Activated CD4-positive, alpha-beta T cell treated with anti-CD3 and anti-CD28 coated beads, Interleukin-2, amount 50 U/mL, for 4 hours (primary cell): ENCODE data around the gene REG4.
"Not testable (repeated sequence)": the region's sequence is repeated elsewhere in the genome, so short reads cannot be mapped to it uniquely, and the experiment has no call there.

Experiments used
- DNase-seq, 2 experiments: peaks; one replicate each; pipeline ENCODE4 v3.0.0-alpha.2; 2020

The REG4 gene

DNA sequence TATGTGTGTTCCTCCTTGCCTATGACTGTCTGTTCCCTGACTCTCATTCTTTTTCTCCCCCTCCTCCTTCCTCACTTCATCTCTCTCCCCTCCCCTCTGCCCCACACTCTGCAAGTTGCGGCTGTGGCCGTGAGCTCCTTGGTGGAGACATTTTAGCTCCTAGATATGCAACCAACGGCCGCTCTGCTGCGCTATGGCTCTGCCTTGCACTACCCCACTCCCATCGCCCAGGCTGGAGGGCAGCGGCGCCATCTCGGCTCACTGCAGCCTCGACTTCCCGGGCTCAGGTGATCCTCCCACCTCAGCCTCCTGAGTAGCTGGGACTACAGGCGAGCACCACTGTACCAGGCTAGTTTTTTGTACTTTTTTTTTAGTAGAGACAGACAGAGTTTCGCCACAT, 5.5 kb downstream of the REG4 start:
- no peak for DNase-seq

- no peak for DNase-seq
Measured at GRCh38 chr1:119805247-119805646, 6.0 kb downstream of the REG4 start.

DNA sequence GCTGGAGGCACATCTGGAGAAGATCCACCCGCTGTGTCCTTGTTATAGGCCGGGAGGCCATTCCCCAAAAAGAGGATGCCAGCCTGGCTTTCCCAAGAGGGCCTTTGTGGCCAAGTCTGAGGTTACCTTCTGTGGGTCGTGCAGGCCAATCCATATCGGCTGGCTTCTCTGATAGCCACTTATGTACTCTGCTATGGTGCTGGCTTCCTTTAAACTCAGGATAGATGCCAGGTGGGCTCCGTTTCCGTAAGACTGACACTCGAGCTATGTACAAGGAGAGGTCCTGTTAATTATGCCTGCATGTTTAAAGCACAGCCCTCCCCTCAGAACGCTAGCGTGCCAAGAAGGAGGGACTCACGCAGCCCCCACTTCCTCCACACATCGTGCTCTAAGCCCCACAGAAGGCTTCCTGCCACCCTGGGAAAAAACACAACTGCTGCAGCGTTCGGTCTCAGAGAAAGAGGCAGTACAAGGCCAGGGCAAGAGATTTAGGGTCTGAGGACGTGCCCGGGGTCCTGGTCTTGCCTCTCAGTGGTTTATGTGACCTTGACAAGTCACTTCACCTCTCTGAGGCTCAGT, 11.6 kb downstream of the REG4 start:
- no peak for DNase-seq

DNA sequence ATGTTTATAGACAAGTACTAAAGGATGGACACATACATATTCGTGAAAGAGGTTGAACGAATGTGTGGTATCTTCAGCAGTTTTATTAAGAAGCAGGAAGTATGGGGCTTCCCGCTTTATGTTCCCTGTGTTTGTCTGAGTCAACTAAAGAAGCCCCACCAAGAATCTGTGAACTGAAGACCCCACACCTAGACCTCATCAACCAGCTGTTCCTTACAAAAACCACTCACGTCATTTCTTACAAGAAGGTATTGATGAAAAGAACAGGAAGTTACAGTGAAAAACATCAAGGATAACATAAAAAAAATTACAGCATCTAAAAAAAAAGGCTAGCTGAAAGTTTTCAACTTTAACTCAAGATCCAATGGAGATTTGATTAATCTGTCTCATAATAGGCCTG, 12.3 kb downstream of the REG4 start:
- DNase-seq, result no peak

DNA sequence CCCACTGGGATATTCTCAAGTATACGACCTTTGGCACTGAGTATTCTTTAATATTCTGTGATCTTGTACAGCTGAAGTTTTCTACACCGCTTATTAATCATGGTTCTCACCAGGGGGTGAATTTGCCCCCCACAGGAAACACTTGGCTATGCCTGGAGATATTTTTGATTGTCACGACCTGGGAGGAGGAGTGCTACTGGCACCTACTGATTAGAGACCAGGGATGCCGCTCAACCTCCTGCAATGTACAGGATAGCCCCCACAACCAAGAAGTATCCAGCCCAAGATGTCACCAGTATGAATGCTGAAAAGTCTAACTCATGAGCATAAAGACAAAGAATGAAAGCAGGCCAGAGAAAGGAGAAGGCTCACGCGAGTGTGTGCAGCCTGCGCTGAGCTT, 13.7 kb downstream of the REG4 start:
- no peak for DNase-seq

- DNase-seq, result no peak
Measured at GRCh38 chr1:119797162-119797561, 14.1 kb downstream of the REG4 start.

DNA sequence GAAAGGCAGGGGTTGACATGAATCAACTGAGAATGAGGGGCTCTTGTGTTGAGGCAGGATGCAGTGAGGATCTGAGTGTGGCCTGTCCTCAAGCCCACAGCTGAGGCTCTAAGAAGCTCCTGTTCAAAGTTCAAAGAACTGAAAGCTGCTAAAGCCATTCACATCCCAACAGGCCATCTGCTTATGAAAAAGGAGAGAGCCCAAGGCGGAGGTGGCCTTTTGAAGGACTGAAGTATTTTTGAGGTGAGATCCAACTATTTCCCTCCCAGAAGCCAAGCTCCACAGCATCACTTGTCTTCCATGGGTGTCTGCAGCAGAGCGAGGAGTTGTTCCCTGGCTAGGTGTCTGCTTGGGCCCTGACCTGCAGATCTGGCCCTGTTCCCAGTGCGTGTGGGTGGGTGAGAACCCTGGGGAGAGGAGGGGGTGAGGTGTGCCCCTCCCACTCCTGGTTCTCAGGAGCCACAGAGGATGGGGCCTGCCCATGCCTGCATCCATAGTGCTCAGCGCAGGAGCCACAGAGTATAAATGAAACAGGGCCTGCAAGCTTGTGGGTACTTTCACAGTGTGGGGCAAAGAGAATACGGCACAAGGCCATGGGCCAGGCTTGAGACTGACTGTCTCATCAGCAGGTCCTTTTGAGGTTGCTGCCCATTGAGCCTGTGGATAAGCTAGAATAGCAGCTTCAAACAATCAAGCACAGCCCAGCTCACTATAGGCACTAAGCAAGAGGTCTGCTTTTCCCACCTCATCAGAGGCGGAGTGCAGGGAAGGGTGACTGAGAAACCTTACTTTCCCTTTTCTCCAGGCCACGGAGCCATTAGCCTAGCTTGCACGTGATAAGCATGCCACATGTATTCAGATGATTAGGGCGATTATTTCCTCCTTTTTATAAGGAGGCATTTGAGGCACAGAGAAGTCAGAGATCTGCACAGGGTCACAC, 15.7 kb downstream of the REG4 start:
- DNase-seq, result no peak

GRCh38 chr1:119794876-119795240, 16.4 kb downstream of the REG4 start:
- no peak for DNase-seq

DNA sequence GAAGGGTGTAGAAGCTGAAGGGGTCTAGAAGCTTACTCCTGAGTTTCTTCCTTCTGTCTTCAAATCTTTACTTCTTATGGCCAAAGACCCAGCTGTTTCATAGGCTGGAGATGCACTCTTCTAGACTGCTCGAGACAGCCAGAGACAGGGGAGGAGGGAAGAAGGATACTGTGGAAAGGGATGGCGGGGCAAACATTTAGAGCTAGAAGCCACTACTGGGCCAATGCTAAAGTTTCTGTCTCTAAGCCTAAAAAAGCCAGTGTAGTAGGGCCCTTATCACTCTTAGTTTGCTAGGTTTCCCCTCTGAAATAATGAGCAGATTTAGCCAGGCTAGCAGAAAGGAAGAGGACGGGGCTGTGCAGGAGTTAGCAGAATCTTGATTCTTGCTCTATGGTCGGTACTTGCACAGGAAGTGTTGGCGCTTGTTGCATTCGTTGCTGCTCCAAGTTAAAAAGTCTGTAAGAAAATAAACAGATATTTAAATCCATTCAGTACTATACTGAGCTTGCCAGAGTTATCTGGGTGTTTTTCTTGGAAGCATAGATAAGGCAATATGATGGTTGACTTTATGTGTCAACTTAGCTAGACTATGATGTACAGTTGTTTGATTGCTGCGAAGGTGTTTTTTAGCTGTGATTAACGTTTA, 16.9 kb downstream of the REG4 start:
- DNase-seq, result no peak

DNA sequence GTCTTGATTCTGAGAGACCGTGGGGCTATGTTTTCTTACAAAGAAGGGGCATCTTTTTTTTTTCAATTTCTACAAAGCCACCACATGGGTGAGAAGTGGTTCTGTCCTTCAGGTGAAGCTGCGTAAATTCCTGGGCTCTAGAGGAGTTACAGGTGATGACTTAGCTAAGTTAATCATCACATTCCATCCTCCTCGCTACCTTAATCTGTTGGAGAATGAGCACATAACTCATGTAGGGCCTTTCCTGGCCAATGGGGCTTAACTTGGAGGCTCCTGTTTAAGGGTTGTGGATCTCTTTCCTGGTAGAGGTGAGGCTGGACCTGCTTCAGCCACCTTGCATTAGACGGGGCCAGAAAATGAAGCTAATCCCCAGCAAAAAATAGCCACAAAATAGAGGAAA, 19.9 kb downstream of the REG4 start:
- no peak for DNase-seq

DNA sequence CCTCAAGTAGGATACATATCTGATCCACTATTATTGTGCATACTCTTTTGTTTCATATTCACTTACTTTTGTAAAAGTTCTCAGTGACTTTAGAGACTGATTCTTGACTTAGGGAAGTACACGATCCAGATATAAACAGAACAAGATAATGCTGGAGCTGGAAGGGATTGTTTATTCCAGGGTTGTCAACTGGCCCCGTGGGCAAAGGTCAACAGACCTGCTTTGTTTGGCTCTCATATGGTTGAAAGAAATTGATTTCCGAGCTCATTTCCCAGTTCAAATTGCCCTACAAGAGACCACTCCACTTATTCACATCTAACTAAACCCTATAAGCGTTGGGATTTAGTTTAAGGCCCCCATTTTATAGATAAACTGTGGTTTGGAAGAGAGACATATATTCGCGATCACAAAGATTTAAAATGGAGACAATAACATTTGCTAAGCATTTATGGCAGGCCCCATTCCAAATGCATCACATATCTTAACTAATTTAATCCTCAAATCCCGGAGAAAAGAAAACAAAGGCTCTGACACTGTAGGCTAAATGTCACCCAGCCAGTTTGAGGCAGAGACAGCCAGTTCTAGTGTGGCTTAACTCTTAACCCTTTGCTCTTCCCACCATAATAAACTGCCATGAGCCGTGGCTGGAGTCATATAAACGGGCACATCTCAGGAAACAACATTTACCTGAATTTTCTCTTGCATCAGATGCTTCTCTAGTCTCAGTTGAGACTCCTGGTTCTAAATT, 20.6 kb downstream of the REG4 start:
- no peak for DNase-seq

DNA sequence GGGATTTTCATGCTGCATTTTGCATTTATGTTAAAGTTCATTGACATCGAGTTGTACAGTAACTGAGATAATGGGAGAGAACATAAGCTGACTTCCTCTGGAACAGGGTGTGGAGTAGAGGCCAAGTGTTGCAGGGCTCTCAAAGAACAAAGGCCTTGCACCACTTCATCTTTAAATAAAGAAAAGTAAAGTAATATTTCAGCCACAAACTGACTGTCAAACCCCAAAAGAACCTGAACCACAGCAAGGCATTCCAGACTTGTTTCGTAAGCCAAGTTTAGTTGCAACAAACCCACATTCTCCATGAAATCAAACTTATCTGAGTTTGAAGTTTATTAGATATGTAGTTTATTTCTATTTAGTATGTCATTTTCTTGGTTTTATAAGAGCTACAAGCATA, 23.5 kb downstream of the REG4 start:
- DNase-seq, result no peak

GRCh38 chr1:119786473-119787050, 24.7 kb downstream of the REG4 start:
- DNase-seq, result not testable (repeated sequence)

GRCh38 chr1:119786046-119786445, 25.2 kb downstream of the REG4 start:
- not testable (repeated sequence) for DNase-seq

DNA sequence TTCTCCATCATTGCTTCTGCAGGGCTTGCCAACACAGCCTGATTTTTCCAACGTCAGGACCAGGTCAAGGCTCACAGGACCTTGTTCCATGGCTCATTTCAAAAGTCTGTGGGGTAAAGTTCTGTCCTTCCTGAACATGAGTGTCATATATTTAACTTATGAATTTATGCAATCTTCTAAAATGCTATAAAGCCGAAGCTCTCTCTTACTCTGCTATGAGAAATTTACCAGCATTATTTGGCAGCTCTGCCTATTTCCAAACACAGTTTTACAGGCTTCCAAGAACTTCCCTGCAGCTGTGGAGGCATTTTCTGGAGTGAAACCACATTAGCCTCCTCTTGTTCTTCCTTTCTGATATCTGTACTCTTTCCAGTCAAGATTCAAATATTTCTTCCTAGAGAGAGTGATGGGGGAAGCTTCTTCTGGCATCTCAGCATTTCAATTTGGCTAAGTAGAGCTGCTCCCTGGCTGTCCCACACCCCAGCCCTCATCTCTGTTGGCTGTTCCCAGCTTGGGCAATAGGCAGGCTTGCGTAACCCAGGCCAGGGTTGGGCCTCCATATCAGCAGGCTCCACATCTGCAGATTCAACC, 27.0 kb downstream of the REG4 start:
- no peak for DNase-seq

DNA sequence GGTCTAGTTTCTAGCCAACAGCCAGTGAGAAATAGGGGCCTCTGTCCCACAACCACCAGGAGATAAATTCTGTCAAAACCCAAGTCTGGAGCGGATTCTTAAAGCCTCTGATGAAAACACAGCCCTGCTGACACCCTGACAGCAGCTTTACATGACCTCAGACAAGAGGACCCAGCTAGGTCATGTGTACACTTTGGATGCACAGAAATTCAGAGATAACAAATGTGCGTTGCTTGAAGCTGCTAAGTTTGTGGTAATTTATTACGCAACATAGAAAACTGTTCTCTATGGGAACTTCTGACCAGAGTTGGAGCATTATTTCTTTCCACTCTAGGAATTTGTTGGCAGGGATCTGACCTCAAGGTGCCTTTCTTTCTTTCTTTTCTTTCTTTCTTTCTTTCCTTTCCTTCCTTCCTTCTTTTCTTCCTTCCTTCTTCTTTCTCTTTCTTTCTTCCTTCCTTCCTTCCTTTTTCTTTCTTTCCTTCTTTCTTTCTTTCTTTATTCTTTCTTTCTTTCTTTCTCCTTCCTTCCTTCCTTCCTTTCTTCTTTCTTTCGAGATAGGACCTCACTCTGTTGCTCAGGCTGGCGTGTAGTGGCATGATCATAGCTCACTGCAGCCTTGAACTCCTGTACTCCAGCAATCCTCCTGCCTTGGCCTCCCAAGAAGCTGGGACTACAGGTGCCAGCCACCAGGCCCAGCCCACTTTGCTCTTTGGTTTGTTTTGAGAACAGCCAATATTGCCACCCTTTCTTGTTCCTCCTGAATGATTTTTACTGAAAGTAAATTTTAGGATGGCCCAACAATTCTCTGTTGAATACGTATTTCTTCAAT, 27.7 kb downstream of the REG4 start:
- no peak for DNase-seq

- no peak for DNase-seq
Measured at GRCh38 chr1:119782631-119783325, 28.5 kb downstream of the REG4 start.

DNA sequence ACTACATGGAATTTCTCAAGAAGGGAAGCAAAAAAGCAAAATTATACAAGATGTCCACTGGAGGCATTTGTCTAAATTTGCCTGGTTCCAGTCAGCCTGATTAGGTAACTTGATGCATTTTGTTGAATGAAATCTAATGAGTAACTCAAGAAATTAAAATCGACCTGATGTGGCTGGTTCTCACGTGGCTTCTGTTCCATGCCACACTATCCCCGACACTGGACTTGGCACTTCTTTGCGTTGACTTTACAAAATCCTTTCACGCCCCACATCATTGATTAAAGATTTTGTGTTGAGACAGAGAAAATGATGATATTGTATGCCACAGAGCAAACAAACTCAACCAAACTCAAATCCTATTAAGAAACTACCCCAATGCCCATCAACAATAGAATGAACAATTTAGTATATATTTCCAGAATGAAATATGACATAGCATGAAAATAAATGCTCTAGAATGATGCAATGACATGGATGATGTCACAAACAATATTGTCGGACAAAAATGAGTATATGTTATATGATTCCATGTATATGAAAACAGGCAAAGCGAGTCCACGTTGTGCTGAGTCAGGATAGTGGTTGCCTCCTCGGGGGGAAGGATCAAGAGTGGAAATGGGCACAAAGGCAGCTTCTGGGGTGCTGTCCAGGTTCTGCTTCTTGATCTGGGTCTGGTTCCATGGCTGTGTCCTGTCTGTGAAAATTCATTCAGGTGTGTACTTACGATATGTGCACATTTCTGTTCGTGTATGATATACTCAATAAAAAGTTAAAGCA, 29.6 kb downstream of the REG4 start:
- no peak for DNase-seq

DNA sequence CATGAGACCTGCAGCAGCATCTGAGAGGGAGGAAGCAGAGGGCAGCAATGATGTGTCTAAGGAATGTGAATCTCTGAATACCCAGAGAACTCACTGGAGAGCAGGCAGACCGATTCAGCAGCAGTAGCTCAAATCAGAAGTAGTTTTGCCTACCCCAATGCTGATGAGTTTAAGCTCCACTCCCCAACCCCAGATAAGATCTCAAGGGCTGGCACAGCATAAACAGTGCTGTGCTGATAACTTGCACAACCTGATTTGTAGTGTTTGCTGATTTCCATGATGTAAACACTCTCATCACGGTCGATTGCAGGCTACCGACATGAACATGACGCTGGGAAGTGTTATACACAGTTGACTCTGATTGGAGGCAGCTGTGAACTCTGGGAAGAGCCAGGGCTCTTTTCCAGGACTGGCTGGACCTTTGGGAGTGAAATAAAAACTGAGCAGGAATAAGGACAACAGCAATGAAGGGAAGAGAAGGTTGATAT, 31.3 kb downstream of the REG4 start:
- DNase-seq, result no peak
